ENCODE data around the gene GRIPAP1. TPM values are rescaled to one million over a fixed set of nuclear protein-coding genes. Genes with fewer than 3 reads are reported as not detected.

GRIPAP1 gene
- total and polyA plus RNA-seq, 2 of the 13 experiments (the other 11 are each of a cell fraction or from before 2014, with no cell fraction given), result 16.1 to 22.6 TPM

GRCh38 chrX:48940404-48940955 is 61.6 kb downstream of the GRIPAP1 start:
- BruUV-seq (replicated peaks), result no TSS peak
- WGBS (ENCODE audit: low lambda C conversion rate), result 100% methylated on average over 1 of the region's 2 CpGs
- ATAC-seq, result no peak
- FAIRE-seq, result no peak
- Histone ChIP-seq H2AFZ (ENCODE audit: low read length) (no peak overlapping the region), H3K27me3 (ENCODE audit: control insufficient read depth in 1 of 2, insufficient read depth in 2 of 2, low read length in 2 of 2) (no peaks in the 10 kb centered on the region), H3K4me1 (ENCODE audit: insufficient read depth, low read length) (peaks cover 29% of the 10 kb centered on the region), H3K4me2 (ENCODE audit: low read depth, low read length) (no peak overlapping the region), H4K20me1 (ENCODE audit: insufficient read depth, low read length) (peaks cover 1% of the 10 kb centered on the region; the same call in 1 of the 2 replicates), H3K27ac (ENCODE audit: extremely low read length, insufficient read depth, low read length) (peak overlapping the region; percentile 88), H3K9me3 (ENCODE audit: low read length) (no peaks in the 10 kb centered on the region), H3K4me3 (replicated peaks in 1 of 3; ENCODE audit: insufficient read depth in 1 of 3, low read depth in 2 of 3, low read length in 3 of 3) (no peak overlapping the region), H3K79me2 (ENCODE audit: insufficient read depth, low read length) (peaks cover 28% of the 10 kb centered on the region), H3K36me3 (replicated peaks in 1 of 2; ENCODE audit: control insufficient read depth in 1 of 2, insufficient read depth in 2 of 2, low read length in 2 of 2) (peaks cover 3 to 14% of the 10 kb centered on the region in 2 experiments; a peak in 3 of 5 replicates), H3K9ac (ENCODE audit: insufficient read depth, low read depth, low read length) (no peak overlapping the region)
- DNase-seq (ENCODE audit: low spot score), result no peak
- TF ChIP-seq ZNF7 (CRISPR knock-in tag; IDR thresholded peaks at IDR 0.05) (no peak), MAFG (CRISPR knock-in tag; IDR thresholded peaks at IDR 0.05) (0 out of 2 replicates have a peak, but pooled peaks have one; percentile 38)
- in situ Hi-C loops (cut with HindIII; ENCODE audit: extremely low pct_ligation_motif_present, low pct_unique_long_range_greater_than_20kb), result no loop called here
- ChIA-PET POLR2A (interaction anchor here (1.0 kb wide), 1 partner anchor 139 kb away, joined by 3 read pairs; the partner anchor contains the start of gene HDAC6), CTCF (ENCODE audit: low intra/inter-chr PET ratio, low total read pairs) (no interaction called here)
- intact Hi-C loops (cut with micrococcal nuclease; ENCODE audit: unreplicated experiment), result no loop called here

GRCh38 chrX:48939524-48940228 is 62.4 kb downstream of the GRIPAP1 start:
- Histone ChIP-seq H3K27ac (ENCODE audit: extremely low read length, insufficient read depth, low read length) (no peak overlapping the region), H4K20me1 (ENCODE audit: insufficient read depth, low read length) (no peaks in the 10 kb centered on the region), H3K9me3 (ENCODE audit: low read length) (no peaks in the 10 kb centered on the region), H3K27me3 (ENCODE audit: control insufficient read depth in 1 of 2, insufficient read depth in 2 of 2, low read length in 2 of 2) (no peaks in the 10 kb centered on the region), H3K4me1 (ENCODE audit: insufficient read depth, low read length) (peaks cover 29% of the 10 kb centered on the region), H3K4me2 (ENCODE audit: low read depth, low read length) (no peak overlapping the region), H2AFZ (ENCODE audit: low read length) (no peak overlapping the region), H3K4me3 (replicated peaks in 1 of 3; ENCODE audit: insufficient read depth in 1 of 3, low read depth in 2 of 3, low read length in 3 of 3) (no peak overlapping the region), H3K79me2 (ENCODE audit: insufficient read depth, low read length) (peaks cover 26% of the 10 kb centered on the region), H3K9ac (ENCODE audit: insufficient read depth, low read depth, low read length) (no peak overlapping the region), H3K36me3 (replicated peaks in 1 of 2; ENCODE audit: control insufficient read depth in 1 of 2, insufficient read depth in 2 of 2, low read length in 2 of 2) (peaks cover 3 to 20% of the 10 kb centered on the region in 2 experiments; a peak in 3 of 5 replicates)
- intact Hi-C loops (cut with micrococcal nuclease; ENCODE audit: unreplicated experiment), result no loop called here
- ATAC-seq (no peak), DNase-seq (ENCODE audit: low spot score) (no peak), FAIRE-seq (no peak)
- no CpG with 5 or more reads among the region's 3 CpGs for WGBS (ENCODE audit: low lambda C conversion rate)
- TF ChIP-seq ZFX (CRISPR knock-in tag; IDR thresholded peaks at IDR 0.05; ENCODE audit: low read depth) (no peak), NRL (CRISPR knock-in tag; IDR thresholded peaks at IDR 0.05; ENCODE audit: borderline replicate concordance) (no peak)
- CTCF ChIA-PET (ENCODE audit: low intra/inter-chr PET ratio, low total read pairs), result no interaction called here
- POLR2A ChIA-PET, result no interaction called here
- in situ Hi-C loops (cut with HindIII; ENCODE audit: extremely low pct_ligation_motif_present, low pct_unique_long_range_greater_than_20kb), result no loop called here
- BruUV-seq (replicated peaks), result no TSS peak
